WERI-Rb-1 (cell line): Measurements from ENCODE around the gene ITPR2.

ENCODE experiments used
- DNase-seq: peaks from one replicate; pipeline ENCODE4 v3.0.0-alpha.2; 2020
- H3K27ac ChIP-seq: fragments of 250-450 bp; sonication (Bioruptor Pico); 2 replicates; pipeline ENCODE4 v1.5.1; 2020; ENCODE audit warnings: mild to moderate bottlenecking, moderate library complexity
- H3K27me3 ChIP-seq: fragments of 250-450 bp; sonication (Bioruptor Pico); 2 replicates; pipeline ENCODE4 v1.5.1; 2021; ENCODE audit warnings: mild to moderate bottlenecking, low read depth, moderate library complexity; ENCODE audit not compliant: insufficient read depth, severe bottlenecking
- H3K36me3 ChIP-seq: fragments of 250-450 bp; sonication (Bioruptor Pico); 2 replicates; pipeline ENCODE4 v1.5.1; 2020; ENCODE audit warnings: mild to moderate bottlenecking, moderate library complexity
- H3K4me3 ChIP-seq: 2 replicates; pipeline ENCODE4 v1.5.1; 2011; ENCODE audit warnings: low read depth, mild to moderate bottlenecking, control low read depth, low read length
- H3K9me3 ChIP-seq: fragments of 250-450 bp; sonication (Bioruptor Pico); 2 replicates; pipeline ENCODE4 v1.5.1; 2021; ENCODE audit warnings: mild to moderate bottlenecking, moderate library complexity; ENCODE audit not compliant: severe bottlenecking
- CTCF ChIP-seq: IDR thresholded peaks from 2 replicates; pipeline ENCODE4 v1.5.1; 2011; ENCODE audit warnings: low read depth, mild to moderate bottlenecking, control low read depth, inconsistent platforms, low read length

The ITPR2 gene

DNA sequence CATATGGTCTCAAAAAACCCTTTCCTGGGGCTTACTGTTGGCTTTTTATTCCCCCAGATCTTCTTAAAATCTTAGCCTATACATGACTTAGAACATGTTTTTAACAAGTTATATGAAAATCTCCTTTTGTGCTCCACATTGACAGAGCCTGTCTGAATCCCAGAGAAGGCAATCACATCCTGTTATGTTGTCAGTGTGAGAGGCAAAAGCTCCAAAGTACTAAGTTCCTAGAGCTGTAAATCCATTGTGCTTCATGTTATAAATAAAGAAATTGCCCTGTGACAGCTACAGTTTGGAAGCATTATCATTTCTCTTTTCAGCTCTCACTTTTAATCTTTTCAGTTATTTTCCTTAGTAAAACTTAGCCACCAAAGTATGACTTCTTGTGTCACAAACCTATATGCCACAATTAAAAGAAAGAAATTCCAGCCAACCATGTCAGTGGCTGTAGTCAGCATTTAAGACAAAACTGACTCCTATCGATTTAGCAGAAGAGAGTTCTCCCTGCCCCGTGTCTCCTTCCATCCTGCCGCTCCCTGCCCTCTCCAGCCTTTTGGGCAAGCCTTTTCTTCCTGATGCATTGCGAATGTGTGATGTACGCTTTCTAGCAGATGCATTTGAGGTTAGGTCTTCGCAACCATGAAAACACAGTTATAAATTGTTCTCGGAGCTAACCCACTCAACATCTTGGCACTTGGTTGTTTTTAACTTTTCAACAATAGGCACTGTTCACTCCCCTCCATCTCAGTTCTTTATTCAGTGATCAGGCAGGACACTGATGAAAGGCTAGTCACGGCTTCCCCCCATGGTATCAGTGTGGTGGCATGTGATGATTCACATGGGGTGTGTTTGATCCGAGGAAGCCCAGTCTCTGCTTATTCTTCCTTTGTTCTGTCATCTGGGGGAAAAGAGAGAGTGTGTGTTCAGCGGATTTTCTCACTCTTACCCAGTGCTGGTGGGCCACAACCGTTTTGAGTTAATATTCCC, 494.1 kb downstream of the ITPR2 start:
- no peak for TF ChIP-seq CTCF
- Histone ChIP-seq H3K36me3 (no peaks in the 10 kb centered on the region), H3K9me3 (no peaks in the 10 kb centered on the region), H3K4me3 (no peak overlapping the region), H3K27me3 (no peaks in the 10 kb centered on the region), H3K27ac (no peak overlapping the region)
- DNase-seq = no peak

GRCh38 chr12:26335651-26336050, 497.3 kb downstream of the ITPR2 start:
- Histone ChIP-seq H3K4me3 (no peak overlapping the region), H3K27ac (no peak overlapping the region), H3K36me3 (no peaks in the 10 kb centered on the region)

DNA sequence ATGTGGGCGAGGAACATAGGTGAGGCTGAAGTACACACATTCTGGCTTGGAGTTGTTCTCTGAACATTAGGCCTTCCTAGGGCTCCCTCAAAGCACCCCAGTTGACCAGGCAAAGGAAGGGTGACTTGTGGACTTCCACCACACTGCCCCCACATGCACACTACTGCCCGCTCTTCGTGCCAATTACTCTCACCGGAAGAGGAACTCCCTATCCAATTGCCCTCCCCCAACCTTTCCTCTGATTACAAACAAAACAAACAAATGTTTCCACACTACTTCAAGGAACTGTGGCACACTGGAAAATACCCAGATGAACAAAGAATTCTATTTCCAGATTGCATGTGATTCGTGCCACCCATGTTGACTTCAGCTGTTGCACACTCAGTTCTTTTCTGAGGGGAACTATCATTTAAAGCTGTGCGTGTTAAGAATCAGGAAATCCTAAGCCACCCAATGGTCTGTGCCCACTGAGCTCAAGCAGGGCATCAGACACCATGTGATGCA, 498.3 kb downstream of the ITPR2 start:
- Histone ChIP-seq H3K36me3 (no peaks in the 10 kb centered on the region), H3K27me3 (no peaks in the 10 kb centered on the region), H3K9me3 (no peaks in the 10 kb centered on the region), H3K4me3 (no peak overlapping the region), H3K27ac (no peak overlapping the region)
- no peak for TF ChIP-seq CTCF
- no peak for DNase-seq

More at GRCh38 chr12:26335651-26336050, 497.3 kb downstream of the ITPR2 start:
- Histone ChIP-seq H3K27me3 (no peaks in the 10 kb centered on the region), H3K9me3 (no peaks in the 10 kb centered on the region)
- DNase-seq = no peak
- TF ChIP-seq CTCF = no peak

- Histone ChIP-seq H3K4me3 (no peak overlapping the region), H3K9me3 (no peaks in the 10 kb centered on the region), H3K36me3 (no peaks in the 10 kb centered on the region), H3K27me3 (no peaks in the 10 kb centered on the region), H3K27ac (no peak overlapping the region)
- no peak for TF ChIP-seq CTCF
- DNase-seq = no peak
Measured at GRCh38 chr12:26331960-26332359, 501.0 kb downstream of the ITPR2 start.

DNA sequence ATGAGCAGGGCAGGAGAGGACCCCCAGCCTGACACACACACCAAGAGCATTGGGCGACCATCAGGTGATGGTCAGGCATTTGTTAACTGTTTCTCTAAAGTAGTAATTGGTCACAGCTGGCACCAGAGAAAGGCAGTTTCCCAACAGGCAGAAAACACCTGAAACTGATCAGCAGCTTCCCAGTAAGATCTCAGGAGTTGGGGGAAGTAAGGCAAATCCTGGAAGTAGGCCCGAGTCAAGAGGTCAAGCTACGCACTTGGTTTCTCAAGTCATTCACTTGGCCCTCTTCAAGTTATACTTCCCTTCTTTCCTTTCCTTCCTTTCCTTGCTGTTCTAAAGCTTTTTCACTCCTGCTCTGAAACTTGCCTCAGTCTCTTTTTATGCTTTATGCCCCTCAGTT, 501.9 kb downstream of the ITPR2 start:
- no peaks in the 10 kb centered on the region for H3K36me3 ChIP-seq
- no peak for DNase-seq
- no peaks in the 10 kb centered on the region for H3K27me3 ChIP-seq
- no peaks in the 10 kb centered on the region for H3K9me3 ChIP-seq
- TF ChIP-seq CTCF = no peak
- no peak overlapping the region for H3K4me3 ChIP-seq
- H3K27ac ChIP-seq = no peak overlapping the region
